ENCODE measurements around the gene DQX1. TPM values are rescaled to one million over a fixed set of nuclear protein-coding genes. Genes with fewer than 3 reads are reported as not detected.
"Not testable (repeated sequence)": the region's sequence is repeated elsewhere in the genome, so short reads cannot be mapped to it uniquely, and the experiment has no call there.

The DQX1 gene
- total RNA-seq: 0.59 and 0.68 TPM in 2 replicates

- peaks cover 5% of the 10 kb centered on the region for H3K27me3 Mint-ChIP-seq
- H3K4me3 Mint-ChIP-seq: peak within 1 kb of the TSS; percentile 43
- intact Hi-C loops (cut with micrococcal nuclease): no loop called here
- peaks cover 26% of the 10 kb centered on the region for H3K4me1 Mint-ChIP-seq
- no peak within 1 kb of the TSS for H3K27ac Mint-ChIP-seq
- no peaks in the 10 kb centered on the region for H3K9me3 Mint-ChIP-seq
- DNase-seq: peak; percentile 76
- peaks cover 41% of the 10 kb centered on the region for H3K36me3 Mint-ChIP-seq (ENCODE audit: low read depth)
Measured at GRCh38 chr2:74525717-74526648, at the start of gene DQX1. TSS of gene DQX1 (minus strand) at chr2:74526231. CDS start at chr2:74525729, 502 bp downstream.

GRCh38 chr2:74575320-74575719 is 49.3 kb upstream of the DQX1 start:
- intact Hi-C loops (cut with micrococcal nuclease): loop anchor here (10.0 kb wide), 1 partner anchor 269 kb away; no protein-coding TSS in a partner anchor
- Mint-ChIP-seq H3K9me3 (peaks cover 6% of the 10 kb centered on the region), H3K4me3 (no peak overlapping the region), H3K36me3 (ENCODE audit: low read depth) (no peaks in the 10 kb centered on the region), H3K27me3 (no peaks in the 10 kb centered on the region), H3K27ac (no peak overlapping the region), H3K4me1 (peaks cover 36% of the 10 kb centered on the region)
- DNase-seq: no peak

GRCh38 chr2:74573747-74574562 is 47.9 kb upstream of the DQX1 start:
- peak; percentile 83 for DNase-seq

GRCh38 chr2:74572178-74572925 is 46.3 kb upstream of the DQX1 start:
- Mint-ChIP-seq H3K4me1 (peaks cover 40% of the 10 kb centered on the region), H3K27me3 (no peaks in the 10 kb centered on the region), H3K4me3 (no peak overlapping the region), H3K36me3 (ENCODE audit: low read depth) (no peaks in the 10 kb centered on the region), H3K27ac (no peak overlapping the region), H3K9me3 (peaks cover 6% of the 10 kb centered on the region)
- DNase-seq: no peak
- intact Hi-C loops (cut with micrococcal nuclease): loop anchor here (10.0 kb wide), 1 partner anchor 272 kb away; no protein-coding TSS in a partner anchor

More at GRCh38 chr2:74573747-74574562, 47.9 kb upstream of the DQX1 start:
- H3K9me3 Mint-ChIP-seq: peaks cover 6% of the 10 kb centered on the region
- H3K27ac Mint-ChIP-seq: peak overlapping the region; percentile 73
- H3K27me3 Mint-ChIP-seq: no peaks in the 10 kb centered on the region
- intact Hi-C loops (cut with micrococcal nuclease): loop anchor here (10.0 kb wide), 1 partner anchor 271 kb away; no protein-coding TSS in a partner anchor
- peaks cover 39% of the 10 kb centered on the region for H3K4me1 Mint-ChIP-seq
- H3K36me3 Mint-ChIP-seq (ENCODE audit: low read depth): no peaks in the 10 kb centered on the region
- H3K4me3 Mint-ChIP-seq: peak overlapping the region; percentile 75

- Mint-ChIP-seq H3K4me3 (no peak overlapping the region), H3K36me3 (ENCODE audit: low read depth) (no peaks in the 10 kb centered on the region), H3K27ac (no peak overlapping the region), H3K9me3 (peaks cover 6% of the 10 kb centered on the region), H3K27me3 (no peaks in the 10 kb centered on the region), H3K4me1 (peaks cover 35% of the 10 kb centered on the region)
- intact Hi-C loops (cut with micrococcal nuclease): loop anchor here (1.0 to 10.0 kb wide), 3 partner anchors 13 to 274 kb away; partner anchors contain the start of gene DOK1
- no peak for DNase-seq
Measured at GRCh38 chr2:74571058-74571457, 45.0 kb upstream of the DQX1 start.

- Mint-ChIP-seq H3K27me3 (no peaks in the 10 kb centered on the region), H3K36me3 (ENCODE audit: low read depth) (no peaks in the 10 kb centered on the region), H3K4me1 (peaks cover 37% of the 10 kb centered on the region), H3K27ac (no peak overlapping the region), H3K4me3 (no peak overlapping the region), H3K9me3 (peaks cover 6% of the 10 kb centered on the region)
- no peak for DNase-seq
- intact Hi-C loops (cut with micrococcal nuclease): loop anchor here (10.0 kb wide), 1 partner anchor 275 kb away; no protein-coding TSS in a partner anchor
Measured at GRCh38 chr2:74569686-74570085, 43.7 kb upstream of the DQX1 start.

GRCh38 chr2:74567881-74568280 is 41.9 kb upstream of the DQX1 start:
- H3K36me3 Mint-ChIP-seq (ENCODE audit: low read depth): no peaks in the 10 kb centered on the region
- no peak for DNase-seq
- no peak overlapping the region for H3K4me3 Mint-ChIP-seq
- no peaks in the 10 kb centered on the region for H3K9me3 Mint-ChIP-seq
- intact Hi-C loops (cut with micrococcal nuclease): no loop called here
- peak overlapping the region; percentile 10 for H3K27ac Mint-ChIP-seq
- H3K27me3 Mint-ChIP-seq: no peaks in the 10 kb centered on the region
- H3K4me1 Mint-ChIP-seq: peaks cover 28% of the 10 kb centered on the region

- Mint-ChIP-seq H3K27ac (peak overlapping the region; percentile 83), H3K27me3 (no peaks in the 10 kb centered on the region), H3K4me3 (peak overlapping the region; percentile 70), H3K36me3 (ENCODE audit: low read depth) (no peaks in the 10 kb centered on the region), H3K9me3 (no peaks in the 10 kb centered on the region), H3K4me1 (peaks cover 40% of the 10 kb centered on the region)
- intact Hi-C loops (cut with micrococcal nuclease): loop anchor here (1.0 kb wide), 1 partner anchor 9 kb away; no protein-coding TSS in a partner anchor
- DNase-seq: no peak
Measured at GRCh38 chr2:74566754-74567085, 40.7 kb upstream of the DQX1 start.

GRCh38 chr2:74566076-74566753 is 40.2 kb upstream of the DQX1 start:
- intact Hi-C loops (cut with micrococcal nuclease): loop anchor here (1.0 kb wide), 1 partner anchor 9 kb away; no protein-coding TSS in a partner anchor
- H3K36me3 Mint-ChIP-seq (ENCODE audit: low read depth): no peaks in the 10 kb centered on the region
- no peaks in the 10 kb centered on the region for H3K9me3 Mint-ChIP-seq
- H3K27ac Mint-ChIP-seq: peak overlapping the region; percentile 83
- peak overlapping the region; percentile 70 for H3K4me3 Mint-ChIP-seq
- DNase-seq: no peak
- H3K4me1 Mint-ChIP-seq: peaks cover 44% of the 10 kb centered on the region
- H3K27me3 Mint-ChIP-seq: no peaks in the 10 kb centered on the region

GRCh38 chr2:74564222-74564621 is 38.2 kb upstream of the DQX1 start:
- Mint-ChIP-seq H3K36me3 (ENCODE audit: low read depth) (no peaks in the 10 kb centered on the region), H3K9me3 (no peaks in the 10 kb centered on the region), H3K4me1 (peaks cover 50% of the 10 kb centered on the region), H3K4me3 (no peak overlapping the region), H3K27me3 (no peaks in the 10 kb centered on the region), H3K27ac (no peak overlapping the region)
- DNase-seq: no peak
- intact Hi-C loops (cut with micrococcal nuclease): no loop called here

- H3K4me1 Mint-ChIP-seq: peaks cover 44% of the 10 kb centered on the region
- peaks cover 2% of the 10 kb centered on the region for H3K36me3 Mint-ChIP-seq (ENCODE audit: low read depth)
Measured at GRCh38 chr2:74562126-74562775, 36.2 kb upstream of the DQX1 start.

GRCh38 chr2:74561022-74561421 is 35.0 kb upstream of the DQX1 start:
- intact Hi-C loops (cut with micrococcal nuclease); H3K4me3 Mint-ChIP-seq; H3K27me3 Mint-ChIP-seq; H3K9me3 Mint-ChIP-seq; DNase-seq; H3K27ac Mint-ChIP-seq: not testable (repeated sequence)
- peaks cover 48% of the 10 kb centered on the region for H3K4me1 Mint-ChIP-seq
- H3K36me3 Mint-ChIP-seq (ENCODE audit: low read depth): peaks cover 11% of the 10 kb centered on the region

More at GRCh38 chr2:74562126-74562775, 36.2 kb upstream of the DQX1 start:
- no peak for DNase-seq
- H3K9me3 Mint-ChIP-seq: no peaks in the 10 kb centered on the region
- no peak overlapping the region for H3K4me3 Mint-ChIP-seq
- H3K27ac Mint-ChIP-seq: no peak overlapping the region
- H3K27me3 Mint-ChIP-seq: no peaks in the 10 kb centered on the region
- intact Hi-C loops (cut with micrococcal nuclease): no loop called here
